HL-60/S4 treated with retinoic acid at 250 ng/mL for 4 days and 3 days (cell line): ENCODE data around the gene GALNT14.
"Not testable (repeated sequence)": the region's sequence is repeated elsewhere in the genome, so short reads cannot be mapped to it uniquely, and the experiment has no call there.

Experiments used
- in situ Hi-C: fragments of 300-500 bp; cut with MboI; formaldehyde crosslinking; loops from 2 replicates; pipeline ENCODE4 v1.7.0; 2022; ENCODE audit warnings: low sequenced_read_pairs

The GALNT14 gene

DNA sequence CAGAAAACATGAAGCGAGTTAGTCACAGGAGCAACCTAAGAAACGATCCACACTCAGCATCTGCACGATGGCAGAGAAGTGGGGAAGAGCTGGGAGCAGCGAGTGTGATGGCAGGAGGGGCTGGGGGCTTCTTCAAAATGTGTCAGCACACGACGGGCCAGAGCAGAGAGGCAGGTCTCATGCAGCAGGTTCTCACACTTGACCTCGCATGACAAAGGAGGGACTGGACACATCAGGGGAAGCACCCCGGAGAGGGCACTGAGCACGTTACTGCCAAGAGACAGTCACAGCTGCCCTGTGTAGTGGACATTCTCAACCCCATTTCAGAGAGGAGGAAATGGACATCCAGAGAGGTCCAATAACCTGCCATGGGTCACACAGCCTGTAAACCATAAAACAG, 226.9 kb downstream of the GALNT14 start:
- in situ Hi-C loops: no loop called here

DNA sequence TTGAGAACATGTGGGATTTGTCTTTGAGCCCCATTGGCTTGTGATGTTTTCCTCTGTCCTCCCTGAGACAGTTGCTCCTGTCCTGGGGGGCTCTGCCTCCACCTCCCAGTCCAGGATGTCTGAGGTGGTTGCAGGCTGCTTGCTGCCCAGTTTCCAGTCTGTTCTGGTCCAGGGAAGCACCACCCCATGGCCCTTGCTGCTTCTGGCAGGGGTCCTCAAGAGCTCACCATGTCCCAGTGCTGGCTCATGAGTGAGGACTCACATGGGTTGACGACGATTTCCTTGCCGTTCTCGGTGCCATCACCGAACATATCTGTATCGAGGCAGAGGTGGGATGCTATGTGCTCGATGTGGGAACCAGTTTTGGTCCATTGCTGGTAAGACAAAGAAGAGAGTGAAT, 227.6 kb downstream of the GALNT14 start:
- in situ Hi-C loops: no loop called here

DNA sequence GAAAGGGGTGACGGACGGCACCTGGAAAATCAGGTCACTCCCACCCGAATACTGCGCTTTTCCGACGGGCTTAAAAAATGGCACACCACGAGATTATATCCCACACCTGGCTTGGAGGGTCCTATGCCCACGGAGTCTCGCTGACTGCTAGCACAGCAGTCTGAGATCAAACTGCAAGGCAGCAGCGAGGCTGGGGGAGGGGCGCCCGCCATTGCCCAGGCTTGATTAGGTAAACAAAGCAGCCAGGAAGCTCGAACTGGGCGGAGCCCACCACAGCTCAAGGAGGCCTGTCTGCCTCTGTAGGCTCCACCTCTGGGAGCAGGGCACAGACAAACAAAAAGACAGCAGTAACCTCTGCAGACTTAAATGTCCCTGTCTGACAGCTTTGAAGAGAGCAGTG, 233.8 kb downstream of the GALNT14 start:
- in situ Hi-C loops: not testable (repeated sequence)

DNA sequence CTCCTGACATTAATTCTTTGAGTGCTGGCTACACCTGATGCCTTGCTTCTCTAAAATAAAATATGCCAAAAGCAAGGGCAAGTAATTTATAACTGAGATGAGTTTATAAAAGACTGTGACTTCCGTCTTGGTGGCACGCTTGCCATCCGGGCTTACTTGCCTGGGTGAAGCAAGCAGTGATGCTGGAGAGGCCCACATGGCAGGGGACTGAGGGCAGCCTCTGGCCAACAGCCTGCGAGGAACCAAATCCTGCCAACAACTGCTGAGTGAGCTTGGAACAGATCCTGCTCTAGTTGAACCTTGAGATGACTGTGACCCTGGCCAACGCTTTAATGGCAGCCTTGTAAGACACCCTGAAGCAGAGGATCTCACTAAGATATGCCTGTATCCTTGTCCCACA, 234.9 kb downstream of the GALNT14 start:
- in situ Hi-C loops: no loop called here

DNA sequence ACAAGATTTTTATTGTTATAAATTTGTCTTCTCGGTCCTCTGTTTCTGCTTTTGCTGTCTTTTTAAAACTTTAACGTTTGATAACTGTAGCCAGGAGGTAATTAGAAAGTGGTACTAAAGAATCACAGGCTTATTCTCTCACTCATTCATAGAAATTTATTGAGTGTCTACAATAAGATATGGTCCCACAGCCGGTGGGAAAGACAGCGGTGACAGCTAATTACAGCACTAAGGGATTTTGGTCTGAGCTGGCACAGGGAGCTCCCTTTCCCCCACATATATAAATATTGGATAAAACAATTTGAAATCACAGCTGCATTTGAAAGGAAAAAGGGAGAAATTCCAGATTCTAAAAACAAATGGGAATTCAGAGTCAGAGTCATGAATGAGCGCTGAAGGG, 237.9 kb downstream of the GALNT14 start:
- in situ Hi-C loops: no loop called here

DNA sequence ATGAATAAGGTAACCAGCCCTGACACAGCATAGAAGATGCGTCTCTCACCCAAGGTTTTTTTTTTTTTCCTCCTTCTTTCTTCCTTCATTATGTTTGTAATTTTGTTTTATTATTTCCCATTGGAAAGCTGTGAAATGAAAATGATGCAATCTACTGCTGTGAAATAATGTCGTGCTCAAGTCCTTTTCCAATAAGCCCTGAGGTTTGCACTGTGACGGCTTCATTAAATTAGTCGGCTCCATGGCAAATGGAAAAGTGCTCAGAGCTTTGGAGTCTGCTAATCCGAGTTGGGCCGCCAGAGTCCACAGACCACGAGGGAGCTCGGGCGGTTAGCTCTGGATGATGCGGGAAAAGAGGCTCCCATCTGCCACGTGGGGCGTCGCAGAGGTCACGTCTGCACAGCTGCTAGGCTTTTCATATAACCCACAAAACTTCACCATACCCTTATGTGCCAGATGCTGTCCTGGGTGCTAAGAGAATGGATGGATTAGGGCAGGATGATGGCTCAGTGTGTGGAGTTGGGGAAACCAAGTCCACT, 238.7 kb downstream of the GALNT14 start:
- in situ Hi-C loops: no loop called here

DNA sequence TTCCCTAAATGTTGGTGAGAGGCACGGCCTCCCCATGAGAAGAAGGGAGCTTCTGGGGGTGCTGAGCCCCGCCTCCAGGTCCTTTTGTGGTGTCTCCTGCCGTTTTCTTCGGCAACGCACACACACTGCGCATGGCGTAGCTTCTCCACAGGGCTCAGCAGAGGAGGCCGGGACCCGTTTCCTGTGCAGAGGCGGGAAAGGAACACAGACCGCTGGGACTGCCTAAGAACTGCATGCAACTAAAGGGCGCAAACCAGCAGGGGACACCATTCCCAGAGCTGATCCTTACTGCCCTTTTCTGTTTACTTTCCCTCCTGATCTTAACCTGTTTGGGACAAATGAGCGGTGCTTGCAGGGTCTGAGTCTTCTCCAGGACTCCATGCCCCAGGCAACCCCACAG, 240.7 kb downstream of the GALNT14 start:
- in situ Hi-C loops: no loop called here

DNA sequence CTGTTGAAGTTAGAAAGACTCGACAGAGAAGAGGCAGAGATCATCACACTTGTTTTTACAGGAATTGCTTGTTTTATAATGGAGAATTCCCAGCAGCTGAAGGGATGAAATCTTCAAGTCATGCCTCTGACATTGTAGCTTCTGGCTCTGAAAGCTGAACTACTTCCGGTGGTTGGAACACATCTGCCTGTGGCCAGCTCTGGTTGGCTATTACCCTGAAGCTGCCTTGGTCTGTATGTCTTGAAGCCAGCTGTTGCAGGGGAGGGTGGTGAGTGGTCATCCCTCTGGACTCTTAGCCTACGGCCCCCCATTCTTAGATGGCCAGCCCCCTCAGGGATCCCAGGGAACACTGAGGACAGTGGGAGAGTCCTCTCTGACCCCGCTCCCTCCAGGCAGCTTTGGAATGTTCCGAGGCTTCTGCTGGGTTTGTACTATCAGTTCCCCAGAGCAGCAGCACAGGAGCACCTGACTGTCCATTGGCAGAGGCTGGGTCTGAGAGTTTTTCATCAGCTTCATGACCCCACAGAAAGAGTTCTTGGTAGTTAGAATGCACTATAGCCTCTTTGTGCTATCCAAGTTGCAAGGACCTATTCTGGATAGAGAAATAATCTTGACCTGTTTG, 243.6 kb downstream of the GALNT14 start:
- in situ Hi-C loops: no loop called here

DNA sequence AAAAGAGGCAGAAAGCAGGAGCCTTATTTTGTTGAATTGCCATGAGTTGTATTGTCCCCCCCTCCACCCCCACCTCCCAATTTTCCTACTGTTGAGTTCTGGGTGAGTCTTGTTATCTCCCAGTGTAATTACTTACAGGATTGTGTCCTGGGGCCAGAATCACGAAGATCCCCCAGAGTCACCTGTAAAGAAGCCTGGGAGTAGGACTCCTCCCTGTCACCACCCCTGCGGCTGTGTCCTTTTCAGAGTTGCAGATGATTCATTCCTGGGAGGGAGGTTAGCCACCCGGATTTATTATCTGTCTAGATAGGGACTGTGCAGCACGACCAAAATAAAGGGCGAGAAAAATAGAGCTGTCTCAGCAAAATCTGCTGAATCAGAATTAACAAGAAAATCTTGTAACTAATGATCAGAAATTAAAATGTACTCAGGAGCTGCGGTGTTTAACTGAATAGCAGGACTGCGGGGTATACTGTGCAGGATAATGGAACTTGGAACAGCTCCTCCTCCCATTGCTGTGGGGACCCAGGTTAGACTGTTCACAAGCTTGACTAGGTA, 249.3 kb downstream of the GALNT14 start:
- in situ Hi-C loops: no loop called here

DNA sequence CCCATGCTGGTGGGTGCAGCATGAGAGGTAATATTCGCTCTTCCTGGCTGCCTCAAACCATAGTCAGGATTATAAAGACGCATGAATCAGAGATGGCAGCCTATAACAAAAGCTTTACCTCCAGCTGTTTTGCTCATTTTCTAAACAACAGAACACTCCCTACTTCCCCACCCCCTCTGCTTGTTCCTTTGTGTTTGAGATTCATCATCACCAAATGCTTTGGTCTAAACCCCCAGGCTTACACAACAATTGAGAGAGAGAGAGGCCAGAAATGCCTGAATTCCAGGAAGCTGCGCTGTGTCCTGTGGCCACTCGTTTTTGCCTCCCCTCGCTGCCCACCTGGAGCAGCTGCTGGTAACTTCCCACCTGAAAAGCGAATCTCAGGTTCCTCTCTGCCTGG, 252.2 kb downstream of the GALNT14 start:
- in situ Hi-C loops: no loop called here

DNA sequence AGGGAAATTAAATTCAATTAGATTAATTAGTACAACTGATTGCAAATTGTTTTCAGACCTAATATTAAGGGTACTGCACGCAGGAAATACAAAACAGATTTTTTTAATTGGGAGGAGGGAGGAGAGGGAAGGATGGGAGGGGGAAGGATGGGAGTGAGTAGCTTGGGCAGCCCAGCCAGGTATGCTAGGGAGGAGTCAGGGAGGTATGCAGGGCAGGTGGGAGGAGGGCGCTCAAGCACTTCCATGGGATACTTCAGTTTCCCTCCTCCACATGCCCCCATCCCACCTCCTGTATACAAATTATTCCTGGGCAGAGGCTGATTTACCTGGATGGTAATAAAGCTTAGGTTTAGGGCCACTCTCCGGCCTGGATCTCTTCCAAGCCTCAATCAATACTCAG, 254.4 kb downstream of the GALNT14 start:
- in situ Hi-C loops: no loop called here

DNA sequence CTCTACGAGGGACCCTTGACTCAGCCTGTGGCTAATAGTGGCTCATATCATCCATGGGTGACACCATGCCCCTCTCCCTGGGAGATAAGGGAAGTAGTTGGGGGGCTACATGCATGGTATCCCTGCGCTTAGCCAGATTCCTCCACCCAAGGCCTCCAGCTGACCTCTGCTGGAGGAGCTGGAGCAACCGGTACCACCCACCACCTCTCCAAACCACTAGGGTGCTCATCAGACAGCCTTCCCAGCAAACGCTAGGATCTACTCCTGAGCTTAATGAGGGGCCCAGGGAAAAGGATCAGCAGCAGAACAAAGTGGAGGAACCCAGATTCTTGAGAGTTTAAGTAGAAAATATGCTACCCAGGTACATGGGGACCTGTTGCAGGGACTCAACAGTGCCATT, 255.1 kb downstream of the GALNT14 start:
- in situ Hi-C loops: no loop called here

DNA sequence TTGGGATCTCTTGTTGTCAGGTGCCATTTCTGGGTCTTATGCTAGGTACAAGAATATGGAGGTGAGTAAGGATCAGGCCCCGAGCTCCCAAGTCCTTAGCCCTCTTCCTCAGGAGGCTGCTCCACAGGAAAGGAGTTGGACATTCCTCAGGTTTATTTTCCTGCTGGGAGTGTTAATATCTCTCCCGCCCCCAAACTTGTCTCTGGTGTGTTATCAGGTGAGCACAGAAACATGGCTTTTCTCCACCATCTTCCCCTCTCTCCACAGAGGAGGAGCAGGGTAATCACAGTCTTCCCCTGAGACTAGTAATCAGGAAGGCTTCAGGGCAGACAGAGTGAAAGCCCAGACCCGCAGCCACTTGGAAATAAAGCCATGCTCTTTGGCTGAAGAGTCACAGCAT, 257.7 kb downstream of the GALNT14 start:
- in situ Hi-C loops: no loop called here

DNA sequence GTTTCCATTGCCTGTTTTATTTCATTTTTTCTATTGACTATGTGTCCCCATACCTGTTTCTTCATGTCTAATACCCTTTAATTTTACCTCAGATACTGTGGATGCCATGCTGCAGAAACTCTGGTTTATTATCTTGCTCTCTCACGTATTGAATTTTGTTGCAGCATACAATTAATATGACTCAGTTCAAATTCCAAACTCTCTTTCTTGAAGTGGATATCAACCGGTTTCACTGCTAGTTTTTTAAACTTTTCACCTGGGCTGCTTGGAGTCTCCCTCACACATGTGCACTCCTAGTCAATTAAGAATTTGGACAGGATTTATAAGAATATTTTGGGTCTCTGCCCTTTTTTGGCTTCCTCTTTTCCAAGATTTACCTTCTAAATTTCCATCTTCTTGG, 260.4 kb downstream of the GALNT14 start:
- in situ Hi-C loops: no loop called here

DNA sequence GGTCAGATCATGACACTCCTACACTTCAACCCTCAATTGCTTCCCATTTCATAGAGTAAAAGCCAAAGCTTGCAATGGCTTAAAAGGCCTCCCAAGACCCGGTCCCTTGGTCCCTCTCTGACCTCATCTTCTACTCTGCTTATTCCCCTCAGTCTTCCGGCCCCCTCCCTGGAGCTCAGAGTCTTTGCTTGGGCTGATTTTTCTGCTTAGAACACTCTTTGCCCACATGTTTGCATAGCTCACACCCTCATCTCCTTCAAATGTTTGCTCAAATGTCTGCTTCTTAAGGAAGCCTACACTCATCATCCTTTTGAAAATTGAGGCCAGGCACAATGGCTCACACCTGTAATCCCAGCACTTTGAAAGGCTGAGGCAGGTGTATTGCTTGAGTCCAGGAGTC, 265.4 kb downstream of the GALNT14 start:
- in situ Hi-C loops: no loop called here

DNA sequence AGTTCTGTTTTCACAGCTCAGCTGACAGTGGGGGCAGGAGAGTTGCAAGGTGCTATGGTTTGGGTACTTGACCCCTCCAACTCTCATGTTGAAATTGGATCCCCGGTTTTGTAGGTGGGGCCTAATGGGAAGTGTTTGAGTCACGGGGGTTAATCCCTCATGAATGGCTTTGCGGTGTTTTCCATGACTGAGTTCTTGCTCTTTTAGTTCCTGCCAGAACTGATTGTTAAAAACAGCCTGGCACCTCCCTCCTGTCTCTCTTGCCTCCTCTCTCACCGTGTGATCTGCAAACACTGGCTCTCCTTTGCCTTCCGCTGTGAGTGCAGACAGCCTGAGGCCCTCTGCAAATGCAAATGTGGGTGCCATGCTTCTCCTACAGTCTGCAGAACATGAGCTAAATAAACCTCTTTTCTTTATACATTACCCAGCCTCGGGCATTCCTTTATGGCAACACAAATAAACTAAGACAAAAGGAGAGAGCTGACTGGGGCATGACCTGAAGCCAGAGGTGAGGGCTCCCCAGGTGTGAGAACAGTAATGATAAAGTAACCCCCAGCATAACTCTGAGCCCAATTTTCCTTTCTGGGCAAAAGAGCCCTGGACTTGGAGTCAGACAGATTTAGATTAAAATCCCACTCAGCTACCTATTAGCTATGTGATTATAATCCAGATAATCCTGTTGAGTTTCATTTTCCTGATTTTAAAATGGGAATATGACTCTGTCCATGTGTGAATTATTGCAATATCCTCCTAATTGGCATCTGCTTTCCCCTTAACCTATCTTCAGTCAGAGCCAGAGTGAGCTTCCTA, 266.1 kb downstream of the GALNT14 start:
- in situ Hi-C loops: no loop called here

DNA sequence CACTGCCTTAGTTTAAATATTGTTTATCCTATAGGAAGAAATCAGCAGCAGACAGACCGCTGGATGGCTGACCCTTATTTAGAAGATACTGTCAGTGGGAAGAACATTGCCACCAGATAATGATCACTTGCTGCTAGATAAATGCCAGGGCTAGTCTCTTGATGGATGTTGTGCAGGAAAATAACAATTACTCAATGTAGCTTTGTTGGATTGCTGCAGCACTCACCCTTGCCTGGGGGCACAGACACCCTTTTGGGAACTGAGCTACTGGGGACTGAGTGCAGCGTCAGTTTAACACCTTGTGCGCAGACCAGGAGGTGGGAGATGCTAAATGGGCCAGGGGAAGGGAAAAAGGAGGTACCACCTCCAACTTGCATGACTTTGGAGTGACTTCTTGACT, 266.8 kb downstream of the GALNT14 start:
- in situ Hi-C loops: no loop called here

DNA sequence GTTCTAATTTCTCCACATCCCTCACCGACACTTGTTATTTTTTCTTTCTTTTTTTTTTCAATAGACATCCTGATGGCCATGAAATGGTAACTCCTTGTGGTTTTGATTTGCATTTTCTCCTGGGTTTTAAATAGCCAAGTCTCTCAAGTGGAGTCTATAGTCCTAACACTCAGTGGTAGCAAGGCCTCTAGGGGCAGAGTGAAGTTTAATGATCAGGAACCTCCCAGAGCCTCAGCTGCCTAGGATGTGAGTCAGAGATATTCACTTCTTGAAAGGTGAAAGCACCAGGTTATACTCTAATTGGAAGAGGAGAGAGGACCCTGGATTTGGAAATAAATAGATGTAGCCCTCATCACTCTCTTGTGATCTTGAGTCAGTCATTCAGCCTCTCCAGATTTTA, 268.3 kb downstream of the GALNT14 start:
- in situ Hi-C loops: no loop called here

DNA sequence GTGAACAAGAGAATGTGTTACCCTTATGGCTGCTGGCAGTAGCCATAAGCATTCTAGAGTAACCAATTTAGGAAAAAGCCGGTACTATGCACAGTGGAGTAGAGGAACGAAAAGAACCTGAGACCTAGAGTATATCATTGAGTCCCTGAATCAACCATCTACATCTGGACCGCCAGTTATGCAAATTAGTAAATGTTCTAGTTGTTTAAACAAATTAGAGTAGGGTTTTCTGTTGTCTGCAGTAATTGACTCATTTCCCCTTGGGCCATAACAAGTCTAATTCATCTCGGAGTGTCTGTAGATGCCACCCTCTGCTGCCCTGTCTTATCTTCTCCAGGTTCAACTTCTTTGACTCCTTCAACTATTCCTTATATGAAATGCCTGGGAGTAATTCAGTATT, 270.9 kb downstream of the GALNT14 start:
- in situ Hi-C loops: no loop called here

DNA sequence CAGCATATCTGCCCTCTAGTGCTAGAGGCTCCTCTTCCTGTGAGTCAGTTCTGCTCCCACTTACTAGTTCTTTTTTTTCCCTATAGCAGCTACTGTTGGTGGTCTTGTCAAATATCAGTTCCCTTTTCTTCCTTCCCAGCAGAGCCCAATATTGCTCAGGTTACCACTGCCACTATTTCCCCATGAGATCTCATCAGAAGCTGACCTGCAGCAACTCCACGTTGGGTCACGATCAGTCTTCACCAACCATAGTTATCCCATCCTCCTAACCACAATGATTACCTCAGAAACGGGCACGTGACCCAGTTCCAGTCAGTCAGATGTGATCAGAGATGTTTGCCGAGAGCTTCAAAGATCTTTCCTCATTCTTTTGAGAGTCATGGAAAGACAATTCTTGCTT, 271.3 kb downstream of the GALNT14 start:
- in situ Hi-C loops: no loop called here

DNA sequence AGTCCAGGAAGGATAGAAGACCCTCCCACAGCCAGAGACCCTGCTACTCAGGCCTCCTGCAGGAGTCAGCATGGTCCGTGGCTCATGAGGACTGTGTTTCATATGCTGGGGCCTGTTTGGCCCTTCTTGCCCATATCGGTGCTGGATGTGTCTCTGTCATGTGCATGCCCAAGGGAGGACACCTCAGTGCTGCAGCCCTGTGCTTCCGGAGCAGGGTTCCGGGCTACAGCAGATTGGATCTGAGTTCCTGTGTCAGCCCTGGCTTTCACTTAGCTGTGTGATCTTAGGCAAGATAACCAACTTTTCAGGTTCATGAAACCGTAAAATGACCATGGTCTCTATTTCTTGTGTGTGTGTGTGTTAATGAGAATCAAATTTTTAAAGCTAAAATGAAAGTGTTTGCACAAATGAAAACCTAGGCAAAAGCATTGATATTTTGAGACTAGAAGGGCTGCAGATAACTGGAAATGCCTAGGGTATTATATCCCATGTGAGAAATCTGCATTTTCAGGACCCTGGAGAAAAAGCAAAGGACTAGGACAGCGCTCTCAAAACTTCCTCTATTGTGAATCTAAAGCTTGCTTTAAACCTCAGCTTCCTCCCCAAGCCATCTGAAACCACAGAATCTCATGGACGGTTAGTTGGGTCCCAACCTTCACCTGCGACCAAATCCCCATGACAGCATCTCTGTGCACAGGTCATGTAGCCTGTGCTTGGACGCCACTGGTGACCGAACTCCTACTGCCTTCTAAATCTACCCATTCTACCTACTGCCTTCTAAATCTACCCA, 272.2 kb downstream of the GALNT14 start:
- in situ Hi-C loops: no loop called here
